Measurements from ENCODE around the gene ANKRD26.

DNA sequence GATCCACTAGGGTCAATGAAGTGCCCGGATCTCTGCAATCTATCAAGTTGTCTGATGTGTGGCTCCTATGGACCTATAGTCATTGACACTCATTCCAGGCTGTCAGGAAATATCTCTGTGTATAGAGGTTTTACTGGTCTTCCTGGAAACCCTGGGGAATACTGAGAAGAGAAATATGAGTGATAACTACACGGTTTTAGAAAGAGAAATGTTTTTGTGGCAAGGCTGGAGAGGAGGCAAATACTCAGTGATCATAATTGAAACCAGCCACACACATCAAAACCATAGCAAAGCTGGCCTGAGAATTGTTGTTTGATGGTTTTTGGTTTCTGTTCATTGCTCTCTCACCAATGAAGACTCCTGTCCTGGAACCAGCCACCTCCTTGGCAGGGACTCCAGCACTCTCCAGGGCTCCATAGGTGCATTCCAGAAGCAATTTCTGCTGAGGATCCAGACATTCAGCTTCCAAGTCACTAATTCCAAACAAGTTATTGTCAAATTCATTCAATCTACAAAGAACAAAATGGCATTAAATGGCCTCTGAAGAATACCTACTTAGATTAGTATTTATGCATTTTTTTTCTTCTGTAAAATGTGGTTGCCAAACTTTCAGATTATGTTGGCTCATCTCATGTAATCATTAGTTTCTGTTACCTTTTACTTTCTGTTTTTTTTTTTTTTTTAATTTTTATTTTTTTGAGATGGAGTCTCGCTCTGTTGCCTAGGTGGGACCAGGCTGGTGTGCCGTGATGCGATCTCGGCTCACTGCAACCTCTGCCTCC lies 131.0 kb downstream of the ANKRD26 start:
- TF ChIP-seq CTCF (conservative IDR thresholded peaks at IDR 0.05; ENCODE audit: low read depth, low read length) (no peak), EZH2 (IDR thresholded peaks at IDR 0.05; ENCODE audit: low read length, unreplicated experiment) (no peak)

Data from PC-3 (cell line).